HG03103 (cell line): ENCODE results near the gene STX1A.
"Not testable (repeated sequence)": the region's sequence is repeated elsewhere in the genome, so short reads cannot be mapped to it uniquely, and the experiment has no call there.

ENCODE experiments used
- ATAC-seq: cut with Tn5 transposase; IDR thresholded peaks from one replicate; pipeline ENCODE4 v1.9.1; 2021; ENCODE audit warnings: low read depth; ENCODE audit not compliant: unreplicated experiment

Gene STX1A

GRCh38 chr7:73655309-73655708, 64.2 kb downstream of the STX1A start:
- ATAC-seq: not testable (repeated sequence)

- ATAC-seq: no peak
These were observed 66.9 kb downstream of the STX1A start for GRCh38 chr7:73652541-73652949.

DNA sequence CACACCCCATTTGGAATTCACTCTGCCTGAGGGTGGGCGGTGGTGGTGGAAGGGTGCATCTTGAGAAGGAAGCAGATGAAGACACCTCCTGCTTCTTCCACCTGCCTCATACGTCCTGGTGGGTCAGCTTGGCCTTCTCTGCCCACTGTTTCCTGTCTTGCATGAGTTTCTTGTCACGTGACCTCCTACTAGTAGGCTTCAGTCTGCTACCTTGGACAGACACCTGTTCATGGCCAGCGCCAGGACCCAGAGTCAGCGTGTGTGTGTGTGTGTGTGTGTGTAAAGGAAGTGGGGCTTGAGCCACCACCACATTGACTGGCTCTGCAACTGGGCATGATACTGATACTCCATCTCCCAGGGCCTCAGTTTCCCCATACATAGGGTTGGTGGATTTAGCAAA, 68.9 kb downstream of the STX1A start:
- ATAC-seq: no peak

DNA sequence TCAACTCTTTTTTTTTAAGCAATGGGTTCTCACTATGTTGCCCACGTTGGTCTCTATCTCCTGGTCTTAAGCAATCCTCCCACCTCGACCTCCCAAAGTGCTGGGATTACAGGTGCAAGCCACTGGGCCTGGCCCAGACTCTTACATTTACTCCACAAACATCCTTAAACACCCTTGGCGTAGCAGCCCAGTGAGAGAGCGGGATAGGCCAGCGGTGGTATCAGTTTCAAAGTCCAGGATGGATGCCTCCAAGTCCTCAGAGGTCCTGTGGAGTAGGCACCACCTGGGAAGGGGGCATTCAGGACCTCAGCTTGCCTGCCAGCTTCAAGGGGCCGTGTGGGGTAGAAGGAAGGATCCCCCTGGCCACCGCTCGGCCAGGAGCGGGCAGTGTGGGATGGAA, 69.9 kb downstream of the STX1A start:
- ATAC-seq: no peak
